ENCODE data around the gene FAAP20. TPM values are rescaled to one million over a fixed set of nuclear protein-coding genes. Genes with fewer than 3 reads are reported as not detected.

FAAP20 gene
- total RNA-seq, 1 donor from 2014 or later: 77.9 TPM

DNA sequence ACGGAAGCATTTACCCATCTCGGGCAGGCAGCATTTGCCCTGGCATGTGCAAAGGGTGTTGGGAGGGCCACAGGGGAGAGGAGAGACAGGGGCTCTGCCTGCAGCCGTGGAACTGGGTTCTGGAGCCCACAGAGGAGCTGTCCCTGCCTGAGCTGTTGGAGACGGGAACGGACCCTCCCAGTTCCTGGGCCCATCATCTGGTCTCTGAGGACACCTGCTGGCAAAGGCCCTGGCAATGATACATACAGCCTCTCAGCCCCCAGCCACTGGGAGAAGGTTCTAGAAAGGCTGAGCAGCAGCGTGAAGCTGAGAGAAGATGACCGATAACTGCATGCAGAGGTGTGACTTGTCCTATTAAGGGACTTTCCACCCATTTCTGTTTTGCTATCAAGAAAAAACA, 31.4 kb downstream of the FAAP20 start:
- Mint-ChIP-seq H3K36me3 (ENCODE audit: insufficient read depth) (peaks cover 25% of the 10 kb centered on the region), H3K27me3 (no peaks in the 10 kb centered on the region), H3K4me1 (ENCODE audit: low read depth) (no peaks in the 10 kb centered on the region), H3K4me3 (ENCODE audit: low read depth) (no peak overlapping the region), H3K27ac (peak overlapping the region; percentile 45), H3K9me3 (ENCODE audit: low read depth) (no peaks in the 10 kb centered on the region)
- TF ChIP-seq CTCF (IDR thresholded peaks at IDR 0.05; ENCODE audit: unreplicated experiment): no peak
- DNase-seq (ENCODE audit: low spot score, unreplicated experiment): no peak

DNA sequence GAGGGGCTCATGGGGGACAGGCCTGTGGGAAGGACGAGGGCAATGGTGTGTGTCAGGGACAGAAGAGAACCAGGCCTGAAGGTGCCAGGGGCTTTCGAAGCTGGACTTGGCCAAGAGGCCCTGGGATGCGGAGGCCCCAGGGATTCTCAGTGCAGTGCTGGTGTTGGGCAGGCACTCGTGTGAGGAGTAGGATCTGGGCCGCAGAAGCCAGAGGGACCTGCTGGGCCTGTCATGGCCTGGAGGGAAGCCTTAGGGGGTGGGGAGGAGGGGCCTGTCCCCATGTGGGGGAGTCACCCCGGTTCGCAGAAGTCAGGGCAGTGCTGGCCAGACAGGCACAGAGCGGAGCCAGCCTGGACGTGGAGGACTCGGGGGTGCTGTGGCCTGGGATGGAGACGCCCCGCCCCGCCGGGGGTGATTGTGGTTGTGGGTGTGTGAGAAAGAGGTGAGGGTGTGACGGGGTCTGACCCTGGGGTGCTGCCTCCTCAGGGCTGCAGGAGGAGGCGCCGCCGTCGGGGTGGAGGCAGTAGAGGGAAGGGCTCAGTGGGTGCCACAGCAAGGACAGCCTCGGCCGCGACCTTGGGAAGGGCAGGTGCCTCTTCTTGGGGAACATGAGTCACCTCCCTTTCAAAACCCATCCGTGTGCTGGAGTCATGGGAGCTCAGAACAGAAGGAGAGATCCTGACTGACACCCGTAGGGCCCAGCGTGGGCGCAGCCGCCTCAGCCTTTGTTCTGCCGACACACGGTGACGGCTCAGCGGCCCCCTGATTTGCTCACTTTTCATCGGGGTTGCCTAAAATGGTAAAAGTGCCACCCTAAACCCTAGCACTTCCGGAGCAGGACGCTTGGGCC, 33.9 kb downstream of the FAAP20 start:
- Mint-ChIP-seq H3K27ac (peak overlapping the region; percentile 49), H3K36me3 (ENCODE audit: insufficient read depth) (peaks cover 24% of the 10 kb centered on the region), H3K27me3 (no peaks in the 10 kb centered on the region), H3K4me3 (ENCODE audit: low read depth) (no peak overlapping the region), H3K4me1 (ENCODE audit: low read depth) (no peaks in the 10 kb centered on the region), H3K9me3 (ENCODE audit: low read depth) (no peaks in the 10 kb centered on the region)
- TF ChIP-seq CTCF (IDR thresholded peaks at IDR 0.05; ENCODE audit: unreplicated experiment): no peak
- DNase-seq (ENCODE audit: low spot score, unreplicated experiment): no peak

GRCh38 chr1:2159124-2159523, 35.4 kb downstream of the FAAP20 start:
- no peak overlapping the region for H3K27ac Mint-ChIP-seq
- no peaks in the 10 kb centered on the region for H3K4me1 Mint-ChIP-seq (ENCODE audit: low read depth)
- peaks cover 27% of the 10 kb centered on the region for H3K36me3 Mint-ChIP-seq (ENCODE audit: insufficient read depth)
- no peaks in the 10 kb centered on the region for H3K27me3 Mint-ChIP-seq
- peaks cover 4% of the 10 kb centered on the region for H3K9me3 Mint-ChIP-seq (ENCODE audit: low read depth)
- DNase-seq (ENCODE audit: low spot score, unreplicated experiment): no peak
- H3K4me3 Mint-ChIP-seq (ENCODE audit: low read depth): no peak overlapping the region
- no peak for TF ChIP-seq CTCF (IDR thresholded peaks at IDR 0.05; ENCODE audit: unreplicated experiment)

DNA sequence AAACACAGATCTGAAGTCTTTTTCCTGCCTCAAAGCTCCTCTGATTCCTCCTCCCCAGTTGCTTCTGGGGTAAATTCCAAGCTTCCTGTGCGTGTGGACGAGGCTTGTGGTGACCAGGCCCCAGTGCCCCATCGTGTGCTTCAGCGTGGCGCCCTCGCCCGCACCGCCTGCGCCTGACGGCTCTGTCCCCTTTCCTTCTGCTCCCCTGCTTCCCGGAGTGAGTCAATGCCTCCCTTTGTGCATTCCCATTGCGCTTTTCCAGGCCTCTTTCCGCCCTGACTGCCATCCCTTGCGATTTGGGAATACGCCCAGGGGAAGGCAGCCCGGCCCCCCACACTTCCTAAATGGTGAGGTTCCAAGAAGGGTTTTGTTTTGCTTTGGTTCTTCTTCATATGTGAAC, 36.3 kb downstream of the FAAP20 start:
- peak overlapping the region; percentile 73 for H3K27ac Mint-ChIP-seq
- peaks cover 4% of the 10 kb centered on the region for H3K9me3 Mint-ChIP-seq (ENCODE audit: low read depth)
- no peak for DNase-seq (ENCODE audit: low spot score, unreplicated experiment)
- no peak for TF ChIP-seq CTCF (IDR thresholded peaks at IDR 0.05; ENCODE audit: unreplicated experiment)
- no peak overlapping the region for H3K4me3 Mint-ChIP-seq (ENCODE audit: low read depth)
- H3K4me1 Mint-ChIP-seq (ENCODE audit: low read depth): no peaks in the 10 kb centered on the region
- H3K27me3 Mint-ChIP-seq: no peaks in the 10 kb centered on the region
- peaks cover 22% of the 10 kb centered on the region for H3K36me3 Mint-ChIP-seq (ENCODE audit: insufficient read depth)

GRCh38 chr1:2157856-2158255, 36.7 kb downstream of the FAAP20 start:
- H3K27me3 Mint-ChIP-seq: no peaks in the 10 kb centered on the region
- H3K4me3 Mint-ChIP-seq (ENCODE audit: low read depth): no peak overlapping the region
- DNase-seq (ENCODE audit: low spot score, unreplicated experiment): no peak
- no peaks in the 10 kb centered on the region for H3K4me1 Mint-ChIP-seq (ENCODE audit: low read depth)
- peaks cover 4% of the 10 kb centered on the region for H3K9me3 Mint-ChIP-seq (ENCODE audit: low read depth)
- peaks cover 20% of the 10 kb centered on the region for H3K36me3 Mint-ChIP-seq (ENCODE audit: insufficient read depth)
- no peak for TF ChIP-seq CTCF (IDR thresholded peaks at IDR 0.05; ENCODE audit: unreplicated experiment)
- peak overlapping the region; percentile 20 for H3K27ac Mint-ChIP-seq
